ENCODE data around the gene MIP.
"Not testable (repeated sequence)": the region's sequence is repeated elsewhere in the genome, so short reads cannot be mapped to it uniquely, and the experiment has no call there.

MIP gene

GRCh38 chr12:56411781-56412639 lies 42.4 kb downstream of the MIP start:
- DNase-seq (ENCODE audit: low read depth in 1 of 2, low spot score in 1 of 2), result no peak

DNA sequence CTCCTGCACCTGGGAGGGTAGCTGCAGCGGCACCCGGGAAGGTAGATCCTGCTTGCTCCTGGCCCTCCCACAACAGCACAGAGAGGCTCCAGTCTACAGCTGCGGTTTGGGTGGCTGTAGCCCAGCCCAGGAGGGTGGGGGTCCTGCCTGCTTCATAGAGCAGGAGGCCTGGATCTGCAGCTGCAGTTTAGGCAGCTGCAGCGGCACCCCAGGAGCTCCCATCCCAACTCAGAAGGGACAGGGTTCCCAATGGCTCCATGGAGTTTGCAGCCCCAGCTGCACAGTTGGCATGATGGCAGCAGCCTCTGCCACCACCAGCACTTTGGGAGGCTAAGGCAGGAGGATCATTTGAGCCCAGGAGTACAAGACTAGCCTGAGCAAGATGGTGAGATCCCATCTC lies 43.7 kb downstream of the MIP start:
- DNase-seq (ENCODE audit: low read depth in 1 of 2, low spot score in 1 of 2), result no peak

DNA sequence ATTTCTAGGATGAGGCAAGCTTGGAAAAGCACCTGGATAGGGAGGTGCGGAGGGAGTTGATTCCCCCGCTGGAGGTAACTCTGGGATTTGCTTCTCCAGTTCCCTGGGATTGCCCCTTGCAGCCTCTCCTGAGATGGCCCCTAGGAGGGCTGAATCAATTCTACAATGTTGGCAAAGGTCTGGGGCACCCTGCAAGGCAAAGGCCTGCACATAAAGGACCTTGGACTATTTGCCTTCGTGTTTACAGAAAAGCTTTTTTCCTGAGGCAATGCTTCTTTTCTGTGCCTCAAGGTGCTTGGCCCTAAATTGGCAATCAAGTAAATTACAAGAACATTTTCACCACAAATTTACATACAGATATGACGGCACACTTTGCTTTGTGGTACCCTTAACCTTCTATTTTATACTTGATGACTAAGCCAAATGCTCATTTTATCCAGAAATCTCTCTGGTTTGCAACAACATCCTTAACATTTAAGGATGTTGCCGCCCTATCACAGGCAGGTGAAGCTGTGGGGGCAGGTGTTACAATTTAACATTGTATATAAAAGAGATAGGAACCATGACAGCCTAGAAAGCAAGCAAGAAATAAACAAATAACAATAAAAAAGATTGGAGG lies 45.5 kb downstream of the MIP start:
- DNase-seq (ENCODE audit: low read depth in 1 of 2, low spot score in 1 of 2), result no peak

- not testable (repeated sequence) for DNase-seq (ENCODE audit: low read depth in 1 of 2, low spot score in 1 of 2)
Observed at GRCh38 chr12:56404227-56404626, 50.2 kb downstream of the MIP start.

GRCh38 chr12:56401612-56402011 lies 52.8 kb downstream of the MIP start:
- not testable (repeated sequence) for DNase-seq (ENCODE audit: low read depth in 1 of 2, low spot score in 1 of 2)

DNA sequence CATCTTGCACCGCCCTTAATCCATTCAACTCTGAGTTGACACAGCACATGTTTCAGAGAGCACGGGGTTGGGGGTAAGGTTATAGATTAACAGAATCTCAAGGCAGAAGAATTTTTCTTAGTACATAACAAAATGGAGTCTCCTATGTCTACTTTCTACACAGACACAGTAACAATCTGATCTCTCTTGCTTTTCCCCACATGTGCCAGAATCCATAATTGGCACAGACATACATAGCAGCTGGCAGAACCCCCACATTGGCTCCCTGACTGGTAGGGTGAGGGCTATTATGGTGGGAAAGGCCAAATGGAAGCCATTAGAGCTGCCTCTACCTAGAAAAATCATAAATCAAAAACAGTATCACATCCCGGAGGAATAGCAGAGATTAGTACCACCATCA lies 53.3 kb downstream of the MIP start:
- DNase-seq (ENCODE audit: low read depth in 1 of 2, low spot score in 1 of 2), result not testable (repeated sequence)
